Lower leg skin (tissue), 4 donors: ENCODE measurements around the gene PTPRCAP. TPM values are rescaled to one million over a fixed set of nuclear protein-coding genes. Genes with fewer than 3 reads are reported as not detected.

ENCODE experiments used
- DNase-seq, 2 donors: peaks; one replicate each; pipeline ENCODE4 v3.0.0-alpha.2; 2019; ENCODE audit warnings: low spot score in 2 of 2
- H3K4me3 ChIP-seq: fragments of 200-600 bp; sonication (generic); 2 replicates; pipeline ENCODE4 v1.5.1; 2017; ENCODE audit warnings: mild to moderate bottlenecking, low read depth; ENCODE audit not compliant: poor library complexity, severe bottlenecking
- POLR2A ChIP-seq, 2 donors: fragments of 450-650 bp; IDR thresholded peaks; one replicate each; pipeline ENCODE4 v1.6.1; 2016 to 2017; ENCODE audit warnings: antibody characterized with exemption in 2 of 2, mild to moderate bottlenecking in 1 of 2, moderate library complexity in 1 of 2
- WGBS, 2 donors: methylation state at CpG; one replicate each; pipeline ENCODE4 v1.1.5; 2018; 5-methylcytosine and 5-hydroxymethylcytosine counted together
- intact Hi-C: fragments of 100-400 bp; cut with DNase I; formaldehyde crosslinking; loops from one replicate; pipeline ENCODE4 v1.15.0; 2023; ENCODE audit warnings: low total_unique reads
- total RNA-seq, 4 donors: library from RNA; depleted of rRNA; stranded (reverse); fragments of >200 nt; gene quantifications; one replicate each; pipeline ENCODE4 v1.1.0, GENCODE V29; 2016
- TF ChIP-seq, protein P1 (sequence below), 3 donors: fragments of 450-650 bp; IDR thresholded peaks; one replicate each; pipeline ENCODE4 v1.5.1; 2016; ENCODE audit warnings: antibody characterized with exemption in 3 of 3, mild to moderate bottlenecking in 3 of 3, moderate library complexity in 2 of 3

Gene PTPRCAP
- total RNA-seq, 4 donors from 2014 or later = 1.6 to 2.9 (median 2.1) TPM

DNA sequence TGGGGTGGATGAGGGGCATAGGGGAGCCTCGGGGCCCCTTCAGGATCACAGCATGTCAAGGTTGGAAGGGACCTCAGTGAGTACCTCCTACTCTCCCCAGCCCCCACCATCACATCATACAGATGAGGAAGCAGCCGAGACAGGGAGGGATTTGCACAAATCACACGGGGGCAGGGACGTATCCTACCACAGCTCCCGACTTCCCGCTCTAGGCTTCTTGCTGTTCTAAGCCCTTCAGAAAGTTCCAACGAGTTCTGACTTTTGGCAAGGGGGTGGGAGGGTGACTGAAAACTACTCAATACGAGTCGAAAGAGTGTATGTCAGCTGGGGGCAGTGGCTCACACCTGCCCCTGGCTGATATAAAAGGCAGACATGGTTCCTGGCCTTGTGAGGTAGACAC is 50.4 kb downstream of the PTPRCAP start:
- 46 to 49% methylated on average over 9 of the region's 9 CpGs for WGBS, 2 donors
- intact Hi-C loops = no loop called here
- TF ChIP-seq, protein P1, sequence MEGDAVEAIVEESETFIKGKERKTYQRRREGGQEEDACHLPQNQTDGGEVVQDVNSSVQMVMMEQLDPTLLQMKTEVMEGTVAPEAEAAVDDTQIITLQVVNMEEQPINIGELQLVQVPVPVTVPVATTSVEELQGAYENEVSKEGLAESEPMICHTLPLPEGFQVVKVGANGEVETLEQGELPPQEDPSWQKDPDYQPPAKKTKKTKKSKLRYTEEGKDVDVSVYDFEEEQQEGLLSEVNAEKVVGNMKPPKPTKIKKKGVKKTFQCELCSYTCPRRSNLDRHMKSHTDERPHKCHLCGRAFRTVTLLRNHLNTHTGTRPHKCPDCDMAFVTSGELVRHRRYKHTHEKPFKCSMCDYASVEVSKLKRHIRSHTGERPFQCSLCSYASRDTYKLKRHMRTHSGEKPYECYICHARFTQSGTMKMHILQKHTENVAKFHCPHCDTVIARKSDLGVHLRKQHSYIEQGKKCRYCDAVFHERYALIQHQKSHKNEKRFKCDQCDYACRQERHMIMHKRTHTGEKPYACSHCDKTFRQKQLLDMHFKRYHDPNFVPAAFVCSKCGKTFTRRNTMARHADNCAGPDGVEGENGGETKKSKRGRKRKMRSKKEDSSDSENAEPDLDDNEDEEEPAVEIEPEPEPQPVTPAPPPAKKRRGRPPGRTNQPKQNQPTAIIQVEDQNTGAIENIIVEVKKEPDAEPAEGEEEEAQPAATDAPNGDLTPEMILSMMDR (IDR thresholded peaks at IDR 0.05) = no peak
- no peak for TF ChIP-seq POLR2A (IDR thresholded peaks at IDR 0.05)

More for the DNA sequence above, 50.4 kb downstream of the PTPRCAP start:
- no peak for DNase-seq
- no peak overlapping the region for H3K4me3 ChIP-seq

Other genes with a start within 250 kb of the PTPRCAP start
- 100 to 1,000 TPM in 3 of 4 donors, 10 to 100 TPM in 1; 81.1 to 127 (median 114) TPM for gene GRK2, start 171.2 kb downstream of the PTPRCAP start, total RNA-seq
- gene ANKRD13D, start 148.4 kb downstream of the PTPRCAP start, total RNA-seq = 10 to 100 TPM; 60.5 to 84.7 (median 72.8) TPM
- 10 to 100 TPM; 58.6 to 71.0 (median 62.0) TPM for gene SSH3, start 134.2 kb downstream of the PTPRCAP start, total RNA-seq
- 100 to 1,000 TPM in 1 of 4 donors, 10 to 100 TPM in 3; 82.3 to 126 (median 86.4) TPM for gene POLD4, start 84.1 kb downstream of the PTPRCAP start, total RNA-seq
- 1 to 10 TPM; 2.2 to 3.3 (median 2.5) TPM for gene CLCF1, start 64.1 kb downstream of the PTPRCAP start, total RNA-seq
- gene RAD9A, start 45.7 kb downstream of the PTPRCAP start, total RNA-seq = 10 to 100 TPM; 24.9 to 28.5 (median 27.2) TPM
- gene PPP1CA, start 35.8 kb downstream of the PTPRCAP start, total RNA-seq = 100 to 1,000 TPM; 101 to 160 (median 143) TPM
- gene TBC1D10C, start 33.6 kb downstream of the PTPRCAP start, total RNA-seq = 1 to 10 TPM in 2 of 4 donors, under 1 TPM in 2; 0.71 to 1.3 (median 0.97) TPM
- 1 to 10 TPM in 2 of 4 donors, under 1 TPM in 2; 0.30 to 1.5 (median 1.0) TPM for gene CARNS1, start 22.0 kb downstream of the PTPRCAP start, total RNA-seq
- gene RPS6KB2, start 9.2 kb downstream of the PTPRCAP start, total RNA-seq = 100 to 1,000 TPM; 154 to 264 (median 203) TPM
- gene CORO1B, start 5.8 kb upstream of the PTPRCAP start, total RNA-seq = 10 to 100 TPM; 40.1 to 79.5 (median 66.9) TPM
- gene GPR152, start 15.0 kb upstream of the PTPRCAP start, total RNA-seq = not detected
- gene CABP4, start 17.7 kb upstream of the PTPRCAP start, total RNA-seq = under 1 TPM in 2 of 4 donors, not detected in 2; 0.11 to 0.25 TPM
- gene TMEM134, start 31.6 kb upstream of the PTPRCAP start, total RNA-seq = 100 to 1,000 TPM; 202 to 374 (median 252) TPM
- 10 to 100 TPM; 38.7 to 52.5 (median 47.7) TPM for gene AIP, start 45.3 kb upstream of the PTPRCAP start, total RNA-seq
- gene PITPNM1, start 67.7 kb upstream of the PTPRCAP start, total RNA-seq = 10 to 100 TPM in 3 of 4 donors, 1 to 10 TPM in 1; 7.3 to 19.9 (median 12.6) TPM
- 10 to 100 TPM; 16.3 to 40.4 (median 27.8) TPM for gene CDK2AP2, start 70.5 kb upstream of the PTPRCAP start, total RNA-seq
- gene CABP2, start 85.8 kb upstream of the PTPRCAP start, total RNA-seq = not detected
- gene GSTP1, start 146.1 kb upstream of the PTPRCAP start, total RNA-seq = 1,000 to 10,000 TPM; 1,126 to 2,386 (median 2,019) TPM
- 100 to 1,000 TPM; 238 to 283 (median 269) TPM for gene NDUFV1, start 169.3 kb upstream of the PTPRCAP start, total RNA-seq
- gene NUDT8, start 192.3 kb upstream of the PTPRCAP start, total RNA-seq = 10 to 100 TPM; 42.1 to 89.4 (median 55.1) TPM
- gene TBX10, start 202.1 kb upstream of the PTPRCAP start, total RNA-seq = not detected
- 1 to 10 TPM in 1 of 4 donors, under 1 TPM in 1, not detected in 2; 0.34 to 1.3 TPM for gene ACY3, start 213.0 kb upstream of the PTPRCAP start, total RNA-seq
- 100 to 1,000 TPM; 127 to 221 (median 170) TPM for gene ALDH3B2, start 236.9 kb upstream of the PTPRCAP start, total RNA-seq